GM18951 (cell line): Measurements from ENCODE around the gene CTSA.
A peak's percentile ranks its signal among the peaks of the same experiment; 100 is the strongest.

Source experiments
- POLR2A ChIP-seq: IDR thresholded peaks from 4 replicates; pipeline ENCODE4 v1.6.1; 2011; ENCODE audit warnings: mild to moderate bottlenecking; ENCODE audit not compliant: insufficient read length, insufficient read depth; ENCODE audit errors: extremely low read depth
- in situ Hi-C: fragments of 300-500 bp; cut with MboI; formaldehyde crosslinking; loops from one replicate; pipeline ENCODE4 v1.12.0; 2022; ENCODE audit warnings: low sequenced_read_pairs, mixed read lengths, inconsistent platforms; ENCODE audit not compliant: unreplicated experiment

The CTSA gene

GRCh38 chr20:45909817-45910669 lies 18.9 kb downstream of the CTSA start:
- no peak for TF ChIP-seq POLR2A
- in situ Hi-C loops = no loop called here

- TF ChIP-seq POLR2A = peak; percentile 49
- in situ Hi-C loops = no loop called here
Measured at GRCh38 chr20:45910670-45911485, 19.7 kb downstream of the CTSA start.

- in situ Hi-C loops = no loop called here
- peak; percentile 23 for TF ChIP-seq POLR2A
Measured at GRCh38 chr20:45911486-45912343, 20.6 kb downstream of the CTSA start, which contains the start of gene PLTP. Gene PLTP, minus strand, starts transcription at chr20:45912155. Its CDS starts 703 bp downstream, at chr20:45911452.

- in situ Hi-C loops = no loop called here
- no peak for TF ChIP-seq POLR2A
Measured at GRCh38 chr20:45912344-45912682, 21.2 kb downstream of the CTSA start.

- in situ Hi-C loops = no loop called here
- no peak for TF ChIP-seq POLR2A
Measured at GRCh38 chr20:45913116-45913515, 22.0 kb downstream of the CTSA start.

- TF ChIP-seq POLR2A = no peak
- in situ Hi-C loops = no loop called here
Measured at GRCh38 chr20:45917790-45918141, 26.6 kb downstream of the CTSA start.

- TF ChIP-seq POLR2A = no peak
- in situ Hi-C loops = no loop called here
Measured at GRCh38 chr20:45918182-45918737, 27.1 kb downstream of the CTSA start.

- TF ChIP-seq POLR2A = no peak
- in situ Hi-C loops = no loop called here
Measured at GRCh38 chr20:45918779-45919537, 27.8 kb downstream of the CTSA start.

GRCh38 chr20:45919542-45920399 lies 28.6 kb downstream of the CTSA start:
- TF ChIP-seq POLR2A = no peak
- in situ Hi-C loops = no loop called here

- TF ChIP-seq POLR2A = no peak
- in situ Hi-C loops = no loop called here
Measured at GRCh38 chr20:45920462-45921336, 29.6 kb downstream of the CTSA start.

GRCh38 chr20:45921337-45922189 lies 30.4 kb downstream of the CTSA start:
- in situ Hi-C loops = no loop called here
- no peak for TF ChIP-seq POLR2A
